ENCODE measurements around the gene ARIH1. TPM values are rescaled to one million over a fixed set of nuclear protein-coding genes. Genes with fewer than 3 reads are reported as not detected.
A peak's percentile ranks its signal among the peaks of the same experiment; 100 is the strongest.
"Not testable (repeated sequence)": the region's sequence is repeated elsewhere in the genome, so short reads cannot be mapped to it uniquely, and the experiment has no call there.

The ARIH1 gene
- total and polyA plus RNA-seq, 10 of the 15 experiments (the other 5 are each of a cell fraction or from before 2014, with no cell fraction given), result 14.7 to 99.5 (median 26.5) TPM

GRCh38 chr15:72636519-72637282, 162.6 kb downstream of the ARIH1 start:
- H3K27me3 ChIP-seq (replicated peaks in 1 of 2; ENCODE audit: control insufficient read depth in 2 of 2, insufficient read depth in 2 of 2, low read length in 1 of 2); H3K4me2 ChIP-seq (ENCODE audit: control insufficient read depth, insufficient read depth); intact Hi-C loops (cut with micrococcal nuclease; ENCODE audit: unreplicated experiment); H3K27ac ChIP-seq (ENCODE audit: control insufficient read depth, insufficient read depth); H3K4me3 ChIP-seq; POLR2A ChIA-PET; H3K9me3 ChIP-seq (replicated peaks; ENCODE audit: control insufficient read depth, insufficient read depth, low read length); RAD21 ChIA-PET (ENCODE audit: unreplicated experiment); H4K20me1 ChIP-seq (ENCODE audit: control insufficient read depth, insufficient read depth); H3K4me1 ChIP-seq (ENCODE audit: control insufficient read depth, insufficient read depth, low read length); in situ Hi-C loops (cut with MboI); H3K79me2 ChIP-seq (ENCODE audit: control insufficient read depth, insufficient read depth, low read length); FAIRE-seq; CTCF ChIA-PET; H3K36me3 ChIP-seq (ENCODE audit: control insufficient read depth in 2 of 2, insufficient read depth in 2 of 2, low read length in 1 of 2); SMC1A ChIA-PET (ENCODE audit: uncharacterized antibody, unreplicated experiment); H2AFZ ChIP-seq (ENCODE audit: control insufficient read depth, low read depth, low read length); H3K9ac ChIP-seq (ENCODE audit: control insufficient read depth, insufficient read depth, low read length): not testable (repeated sequence)
- peak; percentile 19 for TF ChIP-seq USF1 (IDR thresholded peaks at IDR 0.05; ENCODE audit: borderline replicate concordance, extremely low read length, insufficient read depth, low read depth, low read length)
- peak; percentile 89 for ATAC-seq
- WGBS (ENCODE audit: insufficient coverage, insufficient replicate concordance, low lambda C conversion rate, missing lambda C conversion rate), result 1% methylated on average over 13 of the region's 43 CpGs
- peak; percentile 2 for DNase-seq (ENCODE audit: low read depth, low spot score)
- BruUV-seq (replicated peaks), result TSS peak; percentile 89

- H3K27ac ChIP-seq (ENCODE audit: control insufficient read depth, insufficient read depth); in situ Hi-C loops (cut with MboI); SMC1A ChIA-PET (ENCODE audit: uncharacterized antibody, unreplicated experiment); POLR2A ChIA-PET; RAD21 ChIA-PET (ENCODE audit: unreplicated experiment); ATAC-seq; H3K79me2 ChIP-seq (ENCODE audit: control insufficient read depth, insufficient read depth, low read length); H3K9ac ChIP-seq (ENCODE audit: control insufficient read depth, insufficient read depth, low read length); H4K20me1 ChIP-seq (ENCODE audit: control insufficient read depth, insufficient read depth); FAIRE-seq; H2AFZ ChIP-seq (ENCODE audit: control insufficient read depth, low read depth, low read length); H3K4me3 ChIP-seq; DNase-seq (ENCODE audit: low read depth, low spot score); H3K36me3 ChIP-seq (ENCODE audit: control insufficient read depth in 2 of 2, insufficient read depth in 2 of 2, low read length in 1 of 2); H3K4me2 ChIP-seq (ENCODE audit: control insufficient read depth, insufficient read depth); H3K27me3 ChIP-seq (replicated peaks in 1 of 2; ENCODE audit: control insufficient read depth in 2 of 2, insufficient read depth in 2 of 2, low read length in 1 of 2); intact Hi-C loops (cut with micrococcal nuclease; ENCODE audit: unreplicated experiment); CTCF ChIA-PET; H3K9me3 ChIP-seq (replicated peaks; ENCODE audit: control insufficient read depth, insufficient read depth, low read length); BruUV-seq (replicated peaks); H3K4me1 ChIP-seq (ENCODE audit: control insufficient read depth, insufficient read depth, low read length): not testable (repeated sequence)
- no CpG with 5 or more reads among the region's 26 CpGs for WGBS (ENCODE audit: insufficient coverage, insufficient replicate concordance, low lambda C conversion rate, missing lambda C conversion rate)
Measured at GRCh38 chr15:72639759-72640483, 165.8 kb downstream of the ARIH1 start.

- BruUV-seq (replicated peaks); H3K4me3 ChIP-seq; intact Hi-C loops (cut with micrococcal nuclease; ENCODE audit: unreplicated experiment); H2AFZ ChIP-seq (ENCODE audit: control insufficient read depth, low read depth, low read length); SMC1A ChIA-PET (ENCODE audit: uncharacterized antibody, unreplicated experiment); RAD21 ChIA-PET (ENCODE audit: unreplicated experiment); CTCF ChIA-PET; POLR2A ChIA-PET; H3K27me3 ChIP-seq (replicated peaks in 1 of 2; ENCODE audit: control insufficient read depth in 2 of 2, insufficient read depth in 2 of 2, low read length in 1 of 2); H3K4me1 ChIP-seq (ENCODE audit: control insufficient read depth, insufficient read depth, low read length); H3K9ac ChIP-seq (ENCODE audit: control insufficient read depth, insufficient read depth, low read length); H4K20me1 ChIP-seq (ENCODE audit: control insufficient read depth, insufficient read depth); H3K79me2 ChIP-seq (ENCODE audit: control insufficient read depth, insufficient read depth, low read length); FAIRE-seq; H3K36me3 ChIP-seq (ENCODE audit: control insufficient read depth in 2 of 2, insufficient read depth in 2 of 2, low read length in 1 of 2); H3K4me2 ChIP-seq (ENCODE audit: control insufficient read depth, insufficient read depth); ATAC-seq; H3K27ac ChIP-seq (ENCODE audit: control insufficient read depth, insufficient read depth); in situ Hi-C loops (cut with MboI); DNase-seq (ENCODE audit: low read depth, low spot score); H3K9me3 ChIP-seq (replicated peaks; ENCODE audit: control insufficient read depth, insufficient read depth, low read length): not testable (repeated sequence)
- WGBS (ENCODE audit: insufficient coverage, insufficient replicate concordance, low lambda C conversion rate, missing lambda C conversion rate), result no CpG with 5 or more reads among the region's 2 CpGs
Measured at GRCh38 chr15:72642271-72642670, 168.1 kb downstream of the ARIH1 start.

All from GM12878 (cell line).